Fibroblast of skin of left biceps (primary cell): ENCODE results near the gene DPH2.

Experiments
- DNase-seq, 2 experiments: peaks; one replicate each; pipeline ENCODE4 v3.0.0-alpha.2; 2013; ENCODE audit warnings: low read depth in 2 of 2

The DPH2 gene

DNA sequence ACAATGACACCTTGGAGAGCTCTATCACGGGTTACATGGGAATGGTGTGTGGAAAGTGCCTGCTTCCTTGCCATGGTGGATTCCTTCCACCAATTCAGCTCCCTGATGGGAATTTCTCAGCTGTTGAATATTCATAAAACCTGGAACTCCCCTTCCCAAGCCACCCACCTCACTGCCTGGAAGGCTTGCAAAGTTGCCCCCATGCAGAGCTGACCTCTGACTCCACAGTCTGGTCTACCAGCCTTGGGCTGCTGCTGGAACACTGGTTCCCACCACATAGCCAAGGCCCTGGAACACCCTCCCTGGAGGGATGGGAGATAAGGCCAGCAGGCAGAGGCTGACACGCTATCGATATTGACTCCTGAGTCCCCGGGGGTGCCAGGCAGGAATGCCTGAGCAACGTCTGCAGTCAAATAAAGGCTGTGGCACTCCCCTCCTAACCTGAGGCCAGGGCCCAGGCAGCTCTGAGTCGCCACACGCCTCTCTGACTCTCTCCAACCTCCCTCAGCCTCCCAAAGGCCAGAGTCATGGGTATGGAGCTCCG lies 30.4 kb downstream of the DPH2 start:
- DNase-seq, result no peak

DNA sequence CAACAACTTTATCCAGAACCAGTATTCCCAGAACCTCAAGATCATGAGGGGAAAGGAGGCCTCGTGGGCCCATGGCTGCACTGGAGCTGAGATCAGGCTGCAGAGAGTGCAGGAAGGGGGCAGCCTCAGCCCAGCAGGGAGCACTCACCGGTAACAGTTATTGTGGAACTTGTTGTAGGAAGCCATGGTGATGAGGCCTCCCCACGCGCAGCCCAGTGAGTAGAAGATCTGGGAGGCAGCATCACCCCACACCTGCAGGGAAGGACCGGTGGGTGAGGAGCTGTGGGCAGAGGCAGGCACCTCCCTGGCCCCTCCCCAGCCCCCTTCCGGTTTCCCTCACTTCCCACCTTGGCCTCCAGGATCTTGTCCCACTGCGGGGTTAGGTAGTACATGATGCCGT lies 32.4 kb downstream of the DPH2 start:
- no peak for DNase-seq

DNA sequence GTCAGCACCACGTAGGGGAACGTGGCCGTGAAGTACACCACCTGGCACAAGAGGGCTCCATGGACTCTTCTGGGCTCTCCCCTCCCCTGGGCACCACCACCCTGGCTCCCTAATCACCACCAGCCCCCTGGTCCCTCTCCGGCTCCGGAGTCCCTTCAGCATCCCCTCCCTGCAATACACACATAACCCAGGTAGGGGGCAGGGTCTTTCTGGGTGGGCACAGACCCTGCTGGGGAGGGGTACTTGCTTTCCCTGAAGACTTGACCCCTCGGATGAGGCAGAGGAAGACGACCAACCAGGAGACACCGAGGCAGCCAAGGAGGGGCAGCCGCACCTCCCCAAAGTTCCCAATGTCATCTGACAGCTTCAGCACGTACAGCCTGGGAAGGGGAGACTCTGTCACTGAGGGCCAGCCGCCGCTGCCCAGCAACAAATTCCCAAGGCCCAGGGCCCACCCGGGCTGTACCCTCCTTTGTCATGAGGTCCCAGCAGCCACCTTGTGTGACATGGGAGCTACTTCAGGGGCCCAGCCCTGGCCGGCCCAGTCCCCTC lies 32.9 kb downstream of the DPH2 start:
- no peak for DNase-seq

DNA sequence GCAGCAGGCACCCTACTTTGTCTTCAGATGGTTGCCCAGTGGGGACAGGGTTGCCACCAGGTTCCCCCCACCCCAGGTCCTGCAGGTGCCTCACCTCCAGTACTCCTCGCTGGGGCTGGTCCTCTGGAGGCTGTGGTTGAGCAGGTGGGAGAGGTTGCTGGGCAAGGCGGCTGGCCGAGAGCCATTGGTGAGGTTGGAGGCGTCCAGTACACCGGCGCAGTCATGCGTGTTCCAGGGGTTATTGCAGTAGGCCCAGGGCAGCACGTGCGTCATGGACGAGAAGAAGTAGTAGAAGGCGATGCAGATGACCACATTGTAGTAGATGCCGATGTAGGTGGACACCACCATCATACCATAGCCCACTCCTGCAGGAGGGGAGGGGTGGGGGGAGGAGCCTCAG lies 38.4 kb downstream of the DPH2 start:
- DNase-seq, result no peak

DNA sequence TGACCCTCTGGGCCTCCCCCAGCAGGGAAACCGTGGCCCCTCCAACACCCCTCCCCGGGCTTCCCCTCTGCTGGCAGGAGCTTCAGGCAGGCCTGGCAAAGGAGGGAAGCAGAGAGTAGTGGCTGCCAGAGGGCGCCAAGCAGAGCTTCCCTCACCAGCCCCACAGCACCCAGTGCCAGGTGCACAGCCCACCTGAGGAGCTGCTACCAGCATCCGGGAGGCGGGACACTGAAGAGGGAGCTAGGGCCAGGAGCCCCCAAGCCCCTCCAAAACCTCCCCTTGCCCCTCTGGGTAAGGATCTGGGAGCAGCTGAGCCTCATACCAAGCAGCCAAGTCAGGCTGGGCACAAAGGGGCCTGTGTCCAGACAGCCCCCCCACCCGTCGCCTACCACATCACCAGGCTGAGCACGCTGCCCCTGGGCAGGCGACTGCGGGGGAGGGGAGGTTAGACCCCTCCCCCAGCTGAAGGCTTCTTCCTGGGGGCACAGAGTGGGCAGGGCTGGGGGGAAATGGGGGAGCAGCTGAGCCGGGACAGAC lies 41.2 kb downstream of the DPH2 start:
- no peak for DNase-seq

DNA sequence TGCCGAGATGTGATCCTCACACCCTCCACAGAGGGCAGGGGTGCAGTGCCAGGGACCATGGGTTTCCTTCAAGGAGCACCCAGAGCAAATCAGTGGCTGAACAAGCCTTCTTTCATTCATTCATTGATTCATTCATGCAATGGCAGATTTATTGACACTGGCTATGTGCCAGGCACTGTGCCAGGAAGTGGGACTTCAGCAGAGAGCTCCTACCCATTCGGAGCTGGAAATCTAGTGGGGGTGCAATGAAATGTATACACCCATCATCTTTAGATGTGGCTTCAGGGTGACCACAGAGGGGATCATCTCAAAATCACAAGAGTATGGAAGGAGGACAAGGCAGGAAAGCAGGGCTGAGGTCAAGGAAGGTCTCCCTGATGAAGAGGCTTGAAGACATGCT lies 42.6 kb downstream of the DPH2 start:
- no peak for DNase-seq

DNA sequence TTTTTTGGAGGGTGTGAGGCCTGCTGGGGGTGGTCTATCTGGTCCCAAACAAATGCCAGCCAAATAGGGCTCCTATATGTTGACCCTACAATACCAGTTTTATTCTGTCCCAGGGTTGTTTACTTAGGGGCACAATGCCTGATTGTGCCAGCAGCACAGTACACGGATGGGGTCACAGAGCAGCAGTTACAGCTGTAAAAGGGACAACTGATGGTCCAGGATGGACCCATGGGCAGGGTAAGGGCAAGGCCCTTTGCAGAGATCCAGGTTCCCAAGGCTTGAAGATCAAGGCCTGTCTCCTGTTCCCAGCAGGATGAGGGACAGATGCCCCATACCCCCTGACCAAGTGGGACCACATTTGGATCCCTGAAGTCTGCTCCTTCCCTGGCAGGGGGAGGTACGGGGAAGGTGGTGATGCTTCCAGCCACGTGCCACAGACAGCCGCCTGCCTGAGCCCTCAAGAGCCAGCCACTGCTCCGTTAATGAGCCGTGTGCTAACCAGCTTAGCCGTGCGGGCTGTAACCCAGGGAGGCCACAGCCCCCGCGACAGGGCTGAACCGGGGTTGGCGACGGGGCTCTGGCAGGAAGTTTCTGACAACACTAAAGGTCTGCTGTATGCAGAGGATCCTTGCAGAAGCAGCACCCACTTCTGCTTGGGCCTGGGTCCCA lies 43.3 kb downstream of the DPH2 start:
- DNase-seq, result no peak

DNA sequence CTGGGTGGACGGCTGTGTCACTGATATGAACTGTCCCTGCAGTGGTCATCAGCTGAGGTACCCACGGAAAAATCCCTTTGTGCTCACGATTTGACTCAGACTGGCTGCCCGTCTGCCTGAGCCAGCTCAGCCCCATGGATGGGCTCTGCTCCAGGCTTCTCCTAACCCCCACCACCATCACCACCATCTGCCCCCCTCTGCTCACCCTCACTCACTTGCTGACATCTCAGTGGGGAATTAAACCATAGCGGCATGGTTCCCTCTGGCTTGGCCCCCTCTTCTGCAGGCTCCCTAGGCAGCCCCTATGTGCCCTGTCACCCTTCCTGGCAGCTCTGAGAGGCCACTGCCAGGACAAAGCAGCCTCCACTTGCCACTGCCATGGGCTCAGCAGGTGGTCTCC lies 44.1 kb downstream of the DPH2 start:
- DNase-seq, result no peak

DNA sequence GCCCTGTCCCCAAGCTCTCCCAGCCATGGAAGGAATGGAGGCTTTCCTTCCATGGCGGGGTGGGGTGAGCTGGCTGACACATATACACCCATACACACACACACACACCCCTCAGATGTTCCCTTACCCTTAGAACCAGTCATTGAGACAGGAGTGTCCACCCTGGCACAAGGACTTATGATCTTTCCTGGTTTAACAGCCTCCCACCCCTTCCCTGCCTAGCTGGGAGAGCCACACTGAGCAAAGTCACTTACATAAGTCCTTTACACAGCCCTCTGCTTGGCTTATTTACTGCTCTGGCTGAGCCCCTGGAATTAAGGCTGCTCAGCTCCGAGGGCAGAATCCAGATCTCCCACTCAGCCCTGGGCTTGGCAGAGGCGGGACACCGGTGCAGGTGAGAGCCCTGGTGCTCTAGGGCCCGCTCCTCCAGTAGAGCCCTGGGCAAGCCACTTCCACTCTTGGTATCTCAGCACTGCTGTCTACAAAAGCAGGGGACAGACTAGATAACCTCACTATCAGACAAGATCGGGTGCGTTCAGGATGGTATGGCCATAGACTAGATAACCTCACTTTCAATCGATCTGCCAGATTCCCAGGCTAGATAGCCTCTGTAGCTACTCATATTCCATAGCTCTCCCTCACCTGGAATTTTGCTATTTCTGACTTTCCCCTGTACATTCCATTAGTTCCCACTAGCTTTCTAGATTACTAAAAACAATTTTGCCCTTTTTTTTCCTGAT lies 44.7 kb downstream of the DPH2 start:
- DNase-seq, result no peak

DNA sequence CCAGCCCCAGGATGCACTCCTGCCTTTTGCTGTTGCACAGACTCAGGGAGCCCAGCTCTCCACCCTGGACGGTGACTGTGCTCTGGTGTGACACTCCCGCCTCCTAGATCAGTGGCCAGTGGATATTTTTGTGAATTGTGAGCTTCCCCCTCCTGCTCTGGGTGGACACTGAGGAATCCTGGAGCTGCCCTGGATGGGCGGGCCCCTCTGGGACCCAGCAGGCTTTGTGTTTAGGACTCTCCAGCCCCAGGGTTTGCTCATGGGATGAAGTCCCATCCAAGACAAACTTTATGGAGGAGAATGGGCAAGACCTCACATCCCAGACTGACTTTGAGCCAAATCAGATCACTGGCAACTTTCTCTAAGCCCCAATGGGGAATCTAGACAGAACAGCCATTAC lies 45.4 kb downstream of the DPH2 start:
- no peak for DNase-seq

DNA sequence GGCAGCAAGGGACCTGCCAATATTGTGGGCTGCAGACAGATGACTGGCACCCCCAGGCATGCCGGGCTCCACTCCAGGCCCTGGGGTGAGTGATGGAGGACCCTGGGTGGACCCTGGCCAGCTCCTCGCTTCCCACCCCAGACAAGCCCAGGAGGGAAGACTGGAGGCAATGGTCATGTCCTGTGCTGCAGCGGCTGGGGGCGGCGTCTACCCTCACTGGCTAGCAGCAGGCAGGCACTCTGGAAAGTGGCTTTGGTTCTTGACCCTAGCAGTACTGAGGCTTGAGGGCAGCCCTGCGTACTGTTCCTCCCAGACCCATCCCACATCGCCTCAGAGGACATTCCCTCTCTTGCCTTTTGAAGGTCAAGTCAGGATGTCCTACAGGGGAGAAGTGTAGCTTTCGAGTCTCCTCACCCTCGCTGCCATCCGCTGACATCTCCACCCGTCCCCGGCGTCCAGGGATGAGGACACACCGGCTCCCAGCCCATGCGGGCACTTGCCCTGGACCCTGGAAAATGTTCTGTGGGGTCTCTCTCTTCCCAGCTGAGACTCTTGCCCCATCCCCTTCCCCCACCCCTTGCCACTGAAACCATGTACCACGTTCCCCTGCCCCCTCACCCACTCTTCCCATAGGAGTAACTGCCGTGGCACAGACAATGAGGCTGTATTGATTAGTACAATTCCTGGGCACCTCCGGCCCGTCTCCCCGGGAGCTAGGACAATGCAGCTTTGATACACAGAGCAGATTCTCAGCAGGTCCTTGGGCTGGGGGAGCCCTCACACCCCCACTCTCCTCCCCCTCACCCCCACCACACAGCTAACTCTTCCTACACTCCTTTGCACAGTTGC lies 46.5 kb downstream of the DPH2 start:
- DNase-seq, result no peak

DNA sequence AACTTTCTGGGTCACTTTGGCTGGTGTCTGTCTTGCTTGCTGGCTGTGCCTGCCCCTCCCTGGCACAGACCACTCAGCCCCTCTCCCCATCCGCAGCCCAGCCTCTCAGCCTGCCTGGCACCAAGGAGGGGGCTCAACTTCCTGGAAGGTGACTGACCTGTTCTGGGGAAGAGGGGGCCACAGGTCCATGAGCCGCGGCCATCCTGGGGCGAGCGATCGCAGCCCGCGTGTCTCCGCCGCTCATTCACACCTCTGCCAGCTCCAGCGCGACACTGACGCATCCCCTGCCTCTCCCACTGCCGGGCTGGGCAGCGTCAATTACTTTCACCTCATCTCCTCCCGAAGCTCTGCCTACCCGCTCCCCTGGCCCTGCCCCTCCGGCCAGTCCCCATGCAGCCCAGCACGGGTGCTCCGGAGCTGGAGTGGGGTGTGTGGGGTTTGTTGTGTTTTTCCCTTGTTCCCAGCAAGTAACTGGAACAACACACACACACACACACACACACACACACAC lies 47.1 kb downstream of the DPH2 start:
- no peak for DNase-seq

DNA sequence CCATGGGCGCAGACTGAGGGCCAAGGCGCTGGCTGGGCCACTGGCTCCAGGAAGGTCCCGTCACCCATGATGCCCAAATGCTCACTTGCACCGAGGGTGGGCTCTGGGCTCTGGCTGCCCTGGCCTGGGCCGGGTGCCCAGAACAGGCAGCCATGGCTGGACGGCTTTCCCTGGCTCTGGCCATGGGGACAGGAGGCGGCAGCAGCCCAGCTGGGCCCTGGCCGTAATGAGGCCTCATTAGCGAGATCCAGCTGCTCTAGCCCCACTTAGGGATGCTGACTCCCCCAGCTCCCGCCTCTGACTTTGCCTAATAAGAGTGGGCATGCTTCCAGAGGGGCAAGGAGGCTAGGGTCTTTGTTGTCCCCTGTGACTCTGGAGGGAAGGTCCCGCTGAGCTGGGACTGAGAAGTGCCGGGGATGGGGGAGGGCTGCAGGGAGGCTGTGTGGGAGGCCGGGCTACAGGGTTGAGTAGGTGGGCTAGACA lies 49.7 kb downstream of the DPH2 start:
- DNase-seq, result no peak

DNA sequence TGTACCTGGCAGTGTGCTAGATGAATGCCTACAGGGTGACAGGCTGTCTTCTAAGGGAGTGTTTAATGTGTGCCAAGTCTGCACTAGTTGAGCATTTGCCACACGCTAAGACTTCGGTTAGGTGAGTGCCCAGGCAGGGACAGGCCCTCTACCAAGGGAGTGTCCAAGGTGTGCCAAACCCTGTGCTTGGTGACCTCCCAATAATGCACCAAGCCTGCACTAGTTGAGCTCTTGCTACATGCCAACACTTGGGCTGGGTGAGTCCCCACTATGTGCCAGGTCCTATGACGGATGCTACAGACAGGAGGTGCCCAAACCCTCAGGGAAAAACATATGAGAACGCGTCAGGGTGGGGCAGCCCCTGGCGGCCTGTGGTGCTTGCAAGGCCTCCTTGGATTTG lies 50.7 kb downstream of the DPH2 start:
- no peak for DNase-seq

DNA sequence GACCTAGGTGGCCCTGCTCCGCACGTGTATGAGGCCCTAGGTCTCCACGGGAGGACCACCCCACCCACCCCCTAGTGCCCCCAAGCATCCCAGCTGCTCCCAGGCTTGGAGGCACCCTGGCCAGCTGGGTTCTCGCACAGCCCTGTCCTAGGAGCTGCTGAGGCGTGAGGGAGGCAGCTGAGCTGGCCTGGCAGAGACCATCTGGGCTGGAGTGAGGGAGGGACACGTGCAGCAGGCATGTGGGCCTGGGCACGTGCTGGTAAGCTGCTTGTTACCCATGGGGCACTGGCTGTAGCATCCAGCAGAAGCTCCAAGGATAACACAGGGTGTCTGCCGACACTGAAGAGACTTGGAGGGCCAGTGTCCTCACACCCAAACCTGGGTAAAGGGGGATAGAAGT lies 51.3 kb downstream of the DPH2 start:
- no peak for DNase-seq

DNA sequence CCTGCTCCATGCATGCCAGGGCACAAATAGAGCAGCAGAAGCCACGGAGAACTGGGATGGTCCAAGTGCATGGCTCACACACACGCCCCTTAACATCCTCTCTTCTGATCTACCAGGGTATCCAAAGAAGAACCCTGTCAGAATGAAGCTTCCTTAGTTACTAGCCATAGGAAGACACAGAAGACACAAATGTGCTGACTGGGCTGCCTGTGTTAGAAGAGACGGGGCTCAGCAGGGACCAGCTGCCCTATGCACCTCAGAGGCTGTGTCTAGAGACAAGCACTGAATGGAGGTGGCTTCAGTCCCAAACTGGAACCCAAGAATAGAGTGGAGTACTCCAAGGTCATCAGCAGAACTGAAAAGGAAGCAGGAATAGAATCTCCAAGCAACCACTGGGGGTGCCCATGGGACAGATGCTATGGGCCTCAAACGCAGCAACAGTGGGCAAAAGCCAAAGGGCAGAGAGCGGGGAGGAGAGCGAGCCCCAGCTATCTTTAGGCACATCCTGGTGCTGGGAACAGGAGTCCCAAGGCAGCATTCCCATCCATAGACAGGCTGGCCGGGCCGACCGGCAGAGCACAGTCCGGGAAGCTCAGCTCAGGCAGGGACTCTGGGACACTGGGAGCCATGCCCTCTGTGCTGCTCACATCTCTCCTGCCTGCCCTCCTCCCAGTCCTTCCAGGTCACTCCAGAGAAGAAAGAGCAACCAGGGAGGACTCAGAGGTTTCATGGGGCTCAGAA lies 51.9 kb downstream of the DPH2 start:
- DNase-seq, result no peak
